GM21447 (cell line): ENCODE results near the gene CNTN5.
"Not testable (repeated sequence)": the region's sequence is repeated elsewhere in the genome, so short reads cannot be mapped to it uniquely, and the experiment has no call there.

ENCODE experiments used
- ATAC-seq: cut with Tn5 transposase; IDR thresholded peaks from one replicate; pipeline ENCODE4 v1.9.1; 2021; ENCODE audit not compliant: unreplicated experiment

CNTN5 gene

DNA sequence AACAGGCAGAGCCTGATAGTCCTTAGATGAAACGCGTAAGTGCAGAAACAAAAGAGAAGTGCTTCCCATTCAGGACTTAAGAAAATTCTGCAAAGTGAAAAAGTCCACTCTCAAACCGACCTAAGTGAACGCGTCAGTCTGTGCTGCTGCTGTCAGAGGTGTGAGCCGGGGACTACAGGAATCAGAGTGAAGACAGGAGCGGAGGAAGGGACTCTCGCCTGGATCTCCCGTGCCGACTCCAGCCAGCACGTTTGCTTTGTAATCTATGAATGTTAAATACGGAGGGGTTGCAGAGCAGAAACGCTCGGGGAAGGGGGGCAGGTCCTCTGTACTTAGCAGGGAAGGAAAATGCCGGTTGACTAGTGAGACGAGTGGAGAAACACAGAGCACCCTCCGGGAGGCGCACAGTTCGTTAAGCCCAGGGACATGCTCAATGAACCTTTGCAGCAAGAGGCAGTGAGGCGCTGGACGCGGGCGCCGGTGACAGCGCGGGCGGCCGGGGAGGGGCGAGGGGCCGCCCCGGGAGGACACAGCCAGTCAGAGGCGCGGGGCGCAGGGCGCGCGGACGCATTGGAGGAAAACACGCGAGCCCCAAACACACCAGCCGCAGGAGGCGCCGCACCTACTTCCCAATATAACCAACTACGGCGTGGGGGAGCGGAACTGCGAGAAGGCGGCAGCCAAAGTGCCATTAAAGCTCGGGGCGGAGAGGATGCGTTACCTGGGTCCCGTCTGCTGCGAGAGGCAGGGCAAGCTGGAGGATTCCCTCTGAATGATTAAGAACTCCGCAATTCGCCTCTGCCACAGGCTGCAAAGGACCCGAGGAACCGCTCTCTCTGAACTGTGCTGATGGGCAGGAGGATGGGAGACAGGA lies at the start of gene CNTN5:
CNTN5 (plus strand) TSS at position 598 of the 874 bp plus-strand sequence.
- no peak for ATAC-seq

DNA sequence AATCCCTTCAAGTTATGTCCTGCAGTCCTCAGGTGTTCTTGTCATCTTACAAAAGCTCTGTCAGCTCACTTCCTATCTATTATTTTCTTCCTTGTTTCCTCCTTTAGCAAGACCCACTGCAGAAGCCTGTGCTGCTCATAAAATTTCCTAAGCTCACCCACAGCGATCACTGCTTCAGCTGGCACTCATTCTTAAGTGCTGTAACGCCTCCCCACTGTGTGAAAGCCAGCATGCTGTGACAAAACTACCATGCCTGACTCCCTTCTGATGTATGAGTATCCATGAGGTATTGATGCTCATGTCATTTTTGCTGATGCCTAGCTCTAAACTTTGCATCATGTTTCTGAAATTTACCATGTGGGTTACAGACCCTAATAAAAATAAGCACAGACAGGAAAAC lies 41.5 kb upstream of the CNTN5 start:
- no peak for ATAC-seq

DNA sequence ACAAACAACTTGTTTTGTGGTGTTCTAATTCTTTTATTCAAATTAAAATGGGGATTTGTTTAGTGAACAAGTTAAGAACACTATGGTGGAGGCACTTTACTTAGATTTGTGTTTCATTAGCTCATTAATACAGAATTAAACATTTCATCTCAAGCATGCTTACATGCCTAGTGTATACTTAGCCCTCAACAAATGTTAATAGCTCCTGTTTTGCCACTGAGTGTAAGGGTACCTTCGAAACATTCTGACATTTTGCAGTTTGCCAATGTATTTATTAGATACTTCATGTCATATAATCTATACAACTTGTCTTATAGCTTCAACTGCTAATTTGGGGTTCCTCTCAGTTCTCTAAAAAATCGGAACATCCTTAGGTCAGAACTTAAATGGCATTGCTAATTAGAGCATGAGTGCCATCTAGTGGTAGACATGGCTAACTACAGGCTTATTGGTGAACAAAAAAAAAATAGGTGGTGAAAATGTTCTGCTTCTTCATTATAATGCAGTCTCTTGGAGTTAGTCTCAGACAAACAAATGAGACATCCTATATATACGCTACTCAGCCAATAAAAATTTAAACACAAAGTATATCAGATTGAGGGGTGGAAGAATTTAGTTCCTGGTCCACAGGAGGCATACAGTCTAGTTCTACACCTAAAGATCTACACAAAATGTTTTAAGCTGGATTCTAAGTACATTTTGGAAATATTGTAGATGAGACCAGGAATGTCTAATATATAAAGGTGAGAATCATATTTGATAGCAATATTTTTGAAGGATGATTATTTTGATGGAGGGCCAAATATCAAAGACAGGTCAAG lies 4.9 kb upstream of the CNTN5 start:
- no peak for ATAC-seq

DNA sequence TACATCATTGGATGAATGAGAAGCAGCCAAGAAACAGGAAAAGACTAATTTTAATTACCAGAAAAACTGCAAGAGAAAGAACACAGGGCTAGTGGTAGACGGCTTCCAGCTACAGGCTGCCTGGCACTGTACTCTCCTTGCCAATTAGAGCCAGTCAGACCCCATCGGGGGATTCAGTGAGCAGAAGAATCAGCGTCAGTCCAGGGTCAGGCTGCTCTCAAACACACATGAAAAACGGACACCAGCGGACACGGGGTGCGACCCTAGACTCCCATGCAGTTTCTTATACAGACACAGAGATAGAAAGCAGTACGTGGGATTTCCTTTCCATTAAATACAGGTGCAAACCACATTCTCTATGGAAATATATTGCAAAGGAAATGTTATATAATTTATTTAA lies 1.1 kb upstream of the CNTN5 start:
- ATAC-seq = no peak

DNA sequence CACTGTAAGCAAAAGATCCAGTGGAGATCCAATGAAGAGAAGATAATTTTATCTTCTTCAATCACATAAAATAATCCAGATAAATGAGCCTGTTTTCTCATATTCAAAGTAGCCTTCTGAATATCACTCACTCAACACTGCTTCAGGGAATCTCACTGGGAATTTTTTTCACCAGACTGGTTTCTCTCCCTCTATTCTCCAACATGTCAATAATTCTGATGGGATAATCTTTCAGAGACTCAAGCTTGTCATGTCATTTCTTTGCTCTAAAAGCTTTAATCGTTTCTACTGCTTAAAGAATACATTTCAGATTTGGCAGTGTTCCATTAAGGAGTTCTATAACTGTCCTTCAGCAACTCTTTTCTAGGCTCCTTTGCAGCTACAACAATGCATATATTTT lies 16.3 kb downstream of the CNTN5 start:
- no peak for ATAC-seq

DNA sequence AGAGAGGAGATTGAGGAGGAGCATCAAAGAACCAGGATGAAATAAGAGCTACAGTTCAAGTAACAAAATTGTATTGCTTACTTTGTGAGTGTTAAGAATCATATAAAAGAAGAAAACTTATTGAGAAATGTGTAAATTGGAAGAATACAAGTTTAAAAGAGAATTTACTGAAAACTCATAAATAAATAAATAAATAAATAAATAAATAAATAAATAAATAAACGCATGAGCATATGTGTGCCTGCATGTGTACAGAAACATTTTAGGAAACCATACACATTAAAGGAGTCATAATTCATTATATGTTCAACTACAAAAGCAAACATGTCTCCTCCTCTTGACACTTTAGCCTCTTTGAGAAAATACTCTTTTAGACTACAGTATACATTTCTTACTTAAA lies 42.6 kb downstream of the CNTN5 start:
- ATAC-seq = no peak

DNA sequence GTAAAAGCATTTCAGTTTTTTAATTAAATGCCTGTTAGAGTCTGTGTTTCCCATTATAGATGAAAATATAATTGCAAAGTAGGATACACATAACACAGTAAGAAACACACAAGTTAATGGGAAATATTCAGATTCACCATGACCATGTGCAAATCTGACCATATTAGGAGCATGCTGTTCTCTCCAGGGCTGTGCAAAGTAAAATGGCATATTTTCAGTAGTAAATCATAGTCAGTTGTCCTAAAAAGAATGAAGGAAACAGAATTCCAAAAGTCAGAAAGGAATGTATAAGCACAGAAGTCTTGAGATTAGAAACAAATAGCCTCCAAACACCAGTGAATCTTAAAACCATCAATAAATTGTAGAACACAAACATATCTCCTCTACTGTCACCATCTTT lies 44.4 kb downstream of the CNTN5 start:
- ATAC-seq = no peak

DNA sequence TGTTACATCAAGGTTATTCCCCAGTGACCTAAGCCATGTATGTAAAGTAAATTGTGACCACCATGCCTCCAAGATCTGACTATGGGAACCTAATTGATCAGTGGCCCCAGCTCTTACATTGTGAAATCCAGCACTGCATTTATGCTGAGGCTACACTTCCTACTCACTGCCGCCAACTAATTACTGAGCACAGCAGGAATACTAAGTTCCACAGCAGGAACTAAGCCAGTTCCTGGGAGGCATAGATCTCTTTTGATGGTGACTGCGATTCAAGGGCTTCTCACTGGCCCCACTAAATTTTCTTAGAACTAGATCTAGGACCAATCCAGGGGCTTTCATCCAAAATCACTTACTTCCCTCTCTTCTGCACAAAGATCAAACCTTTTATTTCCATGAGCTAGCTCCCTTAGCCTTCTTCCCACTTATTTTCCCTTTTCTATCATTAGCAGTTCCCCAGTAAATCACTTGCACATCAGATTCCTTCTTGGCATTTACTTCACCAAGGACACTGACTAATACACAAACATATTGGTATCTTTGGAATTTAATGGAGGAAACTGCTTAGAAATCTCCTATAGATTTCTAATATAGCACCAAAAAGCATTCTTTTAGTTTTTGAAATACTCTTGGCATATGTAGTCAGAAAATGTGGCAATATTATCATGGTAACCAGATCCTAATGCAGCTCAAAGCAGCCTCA lies 46.0 kb downstream of the CNTN5 start:
- no peak for ATAC-seq

DNA sequence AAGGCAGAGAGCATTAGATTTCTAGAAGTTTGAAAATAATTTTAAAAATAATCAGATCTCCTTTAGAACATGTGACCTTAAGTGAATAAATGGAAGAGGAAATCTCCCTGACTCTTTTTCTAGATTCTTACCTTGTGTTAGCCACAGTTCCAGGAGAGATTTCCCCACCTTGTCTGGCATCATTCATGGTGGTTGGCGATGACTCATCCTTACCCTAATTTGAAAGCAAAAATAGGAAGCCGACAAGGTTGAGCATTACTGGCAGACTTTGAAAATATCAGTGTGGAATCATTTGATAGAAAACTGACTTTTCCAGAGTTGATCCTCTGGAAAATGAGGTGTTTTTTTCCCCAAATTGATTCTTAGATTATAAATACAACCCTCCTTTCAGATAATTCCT lies 48.1 kb downstream of the CNTN5 start:
- ATAC-seq = no peak

DNA sequence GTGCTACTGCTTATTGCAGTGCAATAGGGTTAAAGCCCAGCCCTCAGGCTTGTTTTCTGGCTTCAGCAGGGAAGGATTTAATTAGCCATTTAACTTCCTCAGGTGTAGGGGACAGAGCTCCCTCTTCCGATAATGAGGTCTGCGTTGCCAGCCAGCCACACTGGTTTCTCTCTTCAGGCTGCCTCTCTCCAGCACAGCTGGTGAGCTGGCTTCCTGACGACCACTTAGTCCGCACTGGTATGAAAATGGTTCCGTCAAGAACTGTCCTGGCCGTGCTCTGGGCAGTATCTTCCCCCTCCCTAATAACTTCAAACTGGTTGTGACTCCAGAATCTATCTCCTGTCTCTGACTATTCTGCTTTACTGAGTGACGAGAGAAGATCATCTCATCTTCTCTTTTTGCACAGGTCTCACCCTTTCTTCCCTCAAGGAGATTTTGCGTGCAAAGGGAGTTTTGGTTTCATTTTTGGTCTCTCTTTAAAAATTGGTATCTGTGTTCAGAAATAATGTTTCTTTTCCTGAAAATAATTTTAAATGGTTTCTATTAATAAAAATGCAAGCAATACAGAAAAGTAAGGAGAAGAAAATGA lies 49.2 kb downstream of the CNTN5 start:
- ATAC-seq = peak; percentile 88

DNA sequence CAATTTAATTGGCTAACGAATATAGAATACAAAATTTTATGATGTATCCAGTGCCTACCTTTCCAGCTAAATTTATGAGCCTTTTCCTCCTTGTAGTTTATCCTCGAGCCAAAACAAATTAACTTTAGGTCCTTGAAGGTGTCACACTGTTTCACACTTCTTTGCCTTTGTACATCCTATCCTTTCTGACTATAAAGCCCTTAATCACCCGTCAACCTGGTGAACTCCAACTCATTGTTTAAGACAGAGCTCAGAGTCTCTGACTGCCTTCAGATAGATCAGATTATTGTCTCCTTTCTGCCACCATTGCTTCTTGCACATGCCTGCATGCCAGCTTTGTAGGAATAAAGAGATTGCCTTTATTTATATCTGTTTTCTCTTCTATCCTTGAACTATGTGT lies 58.8 kb downstream of the CNTN5 start:
- no peak for ATAC-seq

DNA sequence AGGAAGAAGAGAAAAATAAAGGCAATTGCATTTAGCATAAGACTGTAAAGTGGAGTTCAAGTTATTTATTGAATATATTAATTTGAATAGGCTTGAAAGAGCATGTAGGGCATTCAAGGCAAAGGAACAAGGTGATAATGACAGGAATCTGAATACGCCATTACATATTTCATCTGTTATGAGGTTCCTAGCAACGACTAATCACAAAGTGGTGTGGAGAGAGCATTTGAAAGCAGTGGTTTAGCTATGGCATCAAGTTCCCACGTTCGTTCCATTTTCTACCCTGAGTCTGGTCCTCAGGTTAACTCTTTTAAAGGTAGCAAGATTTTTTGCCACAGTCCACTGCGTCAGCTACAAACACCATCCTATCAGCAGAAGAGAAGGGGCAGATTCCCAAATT lies 59.4 kb downstream of the CNTN5 start:
- no peak for ATAC-seq

DNA sequence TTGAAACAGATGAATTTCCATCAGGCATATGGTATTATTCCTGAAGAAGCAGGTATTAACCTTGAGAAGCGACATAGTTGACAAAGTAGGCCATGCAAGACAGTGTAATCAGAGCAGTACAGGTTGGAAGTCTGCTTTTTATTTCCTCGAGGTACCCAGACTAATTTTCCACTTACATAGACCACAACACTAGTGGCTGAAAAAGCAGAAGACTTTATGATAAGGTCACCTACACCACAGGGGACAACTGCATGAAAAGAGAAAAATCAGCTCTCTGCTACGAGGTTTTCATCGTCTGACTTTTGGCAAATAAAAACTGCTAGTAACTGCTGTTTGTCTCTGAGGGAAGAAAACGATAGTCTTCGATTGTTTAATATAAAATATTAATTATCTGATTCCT lies 77.5 kb downstream of the CNTN5 start:
- no peak for ATAC-seq

DNA sequence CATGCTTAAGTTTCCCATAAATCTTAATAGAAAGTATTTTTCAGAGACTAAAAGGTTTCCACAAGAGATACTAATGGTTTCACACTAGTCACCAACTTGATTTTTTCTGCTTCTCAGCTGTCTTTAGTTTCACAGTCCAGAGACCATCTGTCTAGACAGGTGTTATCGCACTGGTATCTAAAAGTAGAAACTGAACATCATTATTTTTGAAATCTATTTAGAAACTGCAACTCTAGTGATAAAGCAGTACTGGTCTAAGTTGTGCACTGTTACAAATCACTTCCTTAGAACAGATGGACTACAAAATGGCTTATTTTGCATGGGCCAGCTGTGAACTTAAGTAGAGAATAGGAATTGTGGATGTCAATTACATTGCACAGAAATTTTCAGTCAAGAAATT lies 78.0 kb downstream of the CNTN5 start:
- peak; percentile 81 for ATAC-seq

DNA sequence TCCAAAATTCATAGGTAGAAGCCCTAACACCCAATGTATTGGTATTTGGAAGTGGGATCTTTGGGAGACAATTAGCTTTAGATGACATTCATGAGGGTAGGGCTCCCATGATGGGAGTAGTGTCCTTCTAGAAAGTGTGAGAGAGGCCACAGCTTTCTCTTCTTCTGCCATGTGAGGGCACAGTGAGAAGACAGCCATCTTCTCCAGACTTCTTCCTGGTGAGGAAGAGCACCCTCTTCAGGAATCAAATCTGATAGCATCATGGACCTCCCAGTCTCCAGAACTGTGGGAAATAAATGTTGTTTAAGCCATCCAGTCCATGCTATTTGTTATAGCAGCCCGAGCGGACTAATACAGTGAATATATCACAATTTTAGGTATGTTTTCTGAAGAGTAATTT lies 96.9 kb downstream of the CNTN5 start:
- no peak for ATAC-seq

DNA sequence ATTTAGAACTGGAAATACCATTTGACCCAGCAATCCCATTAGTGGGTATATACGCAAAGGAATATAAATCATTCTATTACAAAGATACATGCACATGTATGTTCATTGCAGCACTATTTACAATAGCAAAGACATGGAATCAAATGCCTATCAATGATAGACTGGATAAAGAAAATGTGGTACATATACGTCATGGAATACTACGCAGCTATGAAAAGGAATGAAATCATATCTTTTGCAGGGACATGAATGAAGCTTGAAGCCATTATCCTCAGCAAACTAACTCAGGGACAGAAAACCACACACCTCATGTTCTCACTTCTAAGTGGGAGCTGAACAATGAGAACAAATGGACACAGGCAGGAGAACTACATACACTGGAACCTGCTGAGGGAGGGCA lies 113.1 kb downstream of the CNTN5 start:
- ATAC-seq = not testable (repeated sequence)

DNA sequence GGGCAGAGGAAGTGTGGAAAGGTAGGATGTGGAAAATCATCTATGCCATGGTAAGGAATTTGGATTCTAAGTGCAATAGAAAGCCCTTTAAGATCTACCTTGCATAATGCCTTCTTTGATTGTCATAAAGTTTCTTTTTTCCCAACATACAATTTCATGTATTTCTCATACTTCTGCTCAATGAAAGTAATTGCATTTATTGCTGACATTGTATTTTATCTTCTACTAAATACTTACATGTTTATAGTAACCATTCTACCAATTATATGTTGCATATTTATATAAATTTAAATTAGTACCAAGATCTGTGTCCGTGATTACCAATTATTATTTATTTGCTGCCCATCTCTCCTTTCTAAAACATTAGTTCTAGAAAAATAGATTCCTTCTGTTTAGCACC lies 114.8 kb downstream of the CNTN5 start:
- no peak for ATAC-seq

DNA sequence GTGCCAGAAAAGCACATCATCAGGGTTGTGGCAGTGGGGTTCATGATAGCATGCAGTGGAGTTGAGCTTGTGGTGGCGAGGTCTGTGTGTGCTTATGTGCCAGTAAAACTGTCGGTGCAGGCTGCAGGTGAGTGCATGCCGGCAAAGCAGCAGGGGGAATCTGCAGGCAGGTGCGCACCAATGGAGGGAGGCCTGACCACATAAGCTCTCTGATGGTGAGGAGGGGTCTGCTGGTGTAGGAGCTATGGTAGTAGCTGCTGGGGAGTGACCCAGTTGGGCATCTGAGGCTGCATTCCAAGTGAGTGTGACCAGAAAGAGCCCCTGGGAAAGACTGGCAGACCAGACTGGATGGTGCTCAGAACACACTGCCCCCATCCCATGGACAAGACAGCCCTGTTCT lies 121.5 kb downstream of the CNTN5 start:
- no peak for ATAC-seq

DNA sequence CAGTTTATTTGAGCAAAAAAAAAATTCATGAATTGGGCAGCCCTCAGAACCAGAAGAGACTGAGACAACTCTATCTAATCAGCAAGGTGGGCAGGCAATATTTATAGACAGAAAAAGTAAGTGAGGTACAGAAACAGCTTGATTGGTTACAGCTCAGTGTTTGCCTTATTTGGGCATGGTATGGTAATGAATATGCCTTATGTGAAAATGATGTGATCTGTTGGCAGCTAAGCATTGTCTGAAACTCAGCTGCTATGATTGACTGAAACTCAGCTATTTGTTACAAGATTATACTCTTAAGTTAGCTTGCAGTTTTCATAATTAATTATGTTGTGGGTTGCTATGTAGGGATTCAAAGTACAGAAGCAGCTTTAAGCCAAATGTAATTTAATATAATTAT lies 127.6 kb downstream of the CNTN5 start:
- ATAC-seq = no peak

DNA sequence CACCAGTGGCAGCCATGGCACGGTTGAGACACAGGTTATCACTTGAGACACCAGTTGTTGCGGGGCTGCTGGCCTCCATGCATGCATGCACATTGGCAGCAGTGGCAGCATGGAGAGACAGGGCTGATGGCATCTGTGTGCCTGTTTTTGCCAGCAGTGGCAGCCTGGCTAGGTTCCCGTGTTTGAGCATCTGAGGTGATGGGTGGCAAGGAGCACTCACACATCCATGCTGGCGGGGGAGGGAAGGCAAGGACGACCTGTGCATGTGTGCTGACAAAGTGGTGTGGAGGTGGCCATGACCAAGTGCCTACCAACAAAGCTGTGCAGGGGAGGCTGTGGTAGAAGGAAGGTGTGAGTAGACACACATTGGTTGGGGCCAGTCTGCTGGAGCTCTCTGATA lies 133.5 kb downstream of the CNTN5 start:
- ATAC-seq = no peak

DNA sequence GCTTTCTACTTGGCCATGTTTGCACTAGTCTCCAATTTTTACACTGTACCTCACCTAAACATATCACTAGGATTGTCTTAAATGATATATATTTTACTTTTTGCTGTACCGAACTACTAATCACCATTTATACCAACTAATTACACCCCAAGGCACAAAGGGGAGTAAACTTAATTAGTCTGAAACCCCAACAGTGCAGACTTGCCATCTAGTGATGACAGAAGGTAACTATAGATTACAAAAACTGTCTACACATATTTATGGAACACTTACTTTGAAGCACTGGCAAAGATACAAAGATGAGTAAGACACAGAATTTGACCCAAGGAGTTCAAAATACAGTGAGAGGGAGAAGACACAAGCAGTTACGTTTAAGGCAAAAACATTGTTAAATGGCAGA lies 139.7 kb downstream of the CNTN5 start:
- no peak for ATAC-seq
